Measurements from ENCODE around the gene GUCA1A. TPM values are rescaled to one million over a fixed set of nuclear protein-coding genes. Genes with fewer than 3 reads are reported as not detected.
A peak's percentile ranks its signal among the peaks of the same experiment; 100 is the strongest.

The GUCA1A gene
- total and polyA plus RNA-seq, 2 of the 4 experiments (the other 2 are of a cell fraction), result 0.18 to 0.32 TPM

- BruUV-seq (replicated peaks), result no TSS peak
- POLR2A ChIA-PET (ENCODE audit: unreplicated experiment), result no interaction called here
Measured at GRCh38 chr6:42179945-42180313, 6.8 kb downstream of the GUCA1A start.

More at GRCh38 chr6:42179945-42180313, 6.8 kb downstream of the GUCA1A start:
- Histone ChIP-seq H2AFZ (replicated peaks; ENCODE audit: low read length, poor library complexity) (no peak overlapping the region), H3K27me3 (ENCODE audit: control insufficient read depth, insufficient read depth, low read length) (no peaks in the 10 kb centered on the region), H4K8ac (ENCODE audit: low read depth in 2 of 2, low read length in 2 of 2) (no peak overlapping the region), H3K79me1 (ENCODE audit: low read depth in 1 of 2, low read length in 2 of 2) (no peaks in the 10 kb centered on the region), H4K91ac (ENCODE audit: insufficient read depth, low read depth, low read length) (no peak overlapping the region), H3K18ac (ENCODE audit: low read depth, low read length) (no peak overlapping the region), H3K23ac (ENCODE audit: low read depth, low read length) (no peak overlapping the region), H2BK5ac (ENCODE audit: low read depth, low read length, poor library complexity, severe bottlenecking) (no peak overlapping the region), H2BK20ac (ENCODE audit: low read depth, low read length) (no peak overlapping the region), H3K36me3 (ENCODE audit: control insufficient read depth, insufficient read depth, low read length) (no peaks in the 10 kb centered on the region), H3K27ac (ENCODE audit: insufficient read depth, low read length) (no peak overlapping the region), H3K56ac (ENCODE audit: extremely low read depth, insufficient read depth, low read length) (no peak overlapping the region), H3K4me1 (ENCODE audit: control insufficient read depth, insufficient read depth, low read length) (no peaks in the 10 kb centered on the region), H3K9me3 (ENCODE audit: control insufficient read depth, insufficient read depth, low read length) (no peaks in the 10 kb centered on the region), H3K14ac (replicated peaks; ENCODE audit: low read depth, low read length) (no peak overlapping the region), H3K4me2 (ENCODE audit: low read depth, low read length) (no peak overlapping the region), H2AK5ac (ENCODE audit: low read depth, low read length) (no peak overlapping the region), H3K9ac (ENCODE audit: low read depth, low read length) (no peak overlapping the region), H3K4me3 (ENCODE audit: insufficient read depth, low read depth, low read length) (no peak overlapping the region), H3K4ac (ENCODE audit: low read depth, low read length) (no peak overlapping the region), H2BK120ac (ENCODE audit: low read depth, low read length) (no peak overlapping the region), H2BK15ac (ENCODE audit: low read depth, low read length) (no peak overlapping the region), H3K9me1 (ENCODE audit: insufficient read depth, low read length) (no peaks in the 10 kb centered on the region), H4K20me1 (ENCODE audit: insufficient read depth, low read length) (no peaks in the 10 kb centered on the region), H4K5ac (ENCODE audit: low read depth, low read length) (no peak overlapping the region), H2AK9ac (replicated peaks; ENCODE audit: low read depth, low read length, poor library complexity) (no peak overlapping the region)
- no peak for TF ChIP-seq CHD1 (IDR thresholded peaks at IDR 0.05; ENCODE audit: low read depth, low read length)
- no peak for TF ChIP-seq RAD21 (IDR thresholded peaks at IDR 0.05; ENCODE audit: low read length)
- no peak for TF ChIP-seq SMC3 (IDR thresholded peaks at IDR 0.05; ENCODE audit: low read depth, low read length)
- TF ChIP-seq MAFK (IDR thresholded peaks at IDR 0.05; ENCODE audit: low read depth, low read length), result no peak
- TF ChIP-seq FOS (IDR thresholded peaks at IDR 0.05; ENCODE audit: low read depth, low read length), result no peak
- no peak for TF ChIP-seq MAZ (IDR thresholded peaks at IDR 0.05; ENCODE audit: borderline replicate concordance, low read depth, low read length)
- TF ChIP-seq CTCF (conservative IDR thresholded peaks at IDR 0.05; ENCODE audit: low read depth, low read length), result no peak
- no peak for TF ChIP-seq USF2 (IDR thresholded peaks at IDR 0.05; ENCODE audit: low read depth, low read length)
- TF ChIP-seq RFX5 (IDR thresholded peaks at IDR 0.05; ENCODE audit: low read depth, low read length), result no peak
- no peak for TF ChIP-seq ELK1 (IDR thresholded peaks at IDR 0.05; ENCODE audit: borderline replicate concordance, low read depth, low read length)
- no peak for TF ChIP-seq BHLHE40 (IDR thresholded peaks at IDR 0.05; ENCODE audit: low read depth, low read length)
- TF ChIP-seq RCOR1 (IDR thresholded peaks at IDR 0.05; ENCODE audit: insufficient replicate concordance, low read length), result no peak
- no peak for TF ChIP-seq NFE2L2 (IDR thresholded peaks at IDR 0.05; ENCODE audit: low read depth, low read length)
- TF ChIP-seq POLR2A (IDR thresholded peaks at IDR 0.05; ENCODE audit: low read depth, low read length), result no peak
- TF ChIP-seq MXI1 (IDR thresholded peaks at IDR 0.05; ENCODE audit: borderline replicate concordance, low read depth, low read length), result no peak
- TF ChIP-seq CEBPB (IDR thresholded peaks at IDR 0.05; ENCODE audit: low read depth, low read length), result no peak
- intact Hi-C loops (cut with micrococcal nuclease) (no loop called here), dilution Hi-C loops (cut with HindIII; ENCODE audit: low sequenced_read_pairs, unreplicated experiment) (no loop called here), in situ Hi-C loops (cut with MboI; ENCODE audit: low sequenced_read_pairs) (no loop called here)
- no peak for ATAC-seq (ENCODE audit: low read depth)
- CTCF ChIA-PET, result no interaction called here
- WGBS, 2 experiments (ENCODE audit: extremely low coverage in 2 of 2, insufficient read length in 1 of 2), result no CpG with 5 or more reads among the region's 3 CpGs
- peak; percentile 32 for DNase-seq

Data from IMR-90 (cell line).